Measurements from ENCODE around the gene MRPS12. TPM values are rescaled to one million over a fixed set of nuclear protein-coding genes. Genes with fewer than 3 reads are reported as not detected.
A peak's percentile ranks its signal among the peaks of the same experiment; 100 is the strongest.

MRPS12 gene
- total and polyA plus RNA-seq, 9 of the 15 experiments (the other 6 are each of a cell fraction or from before 2014, with no cell fraction given), result 8.1 to 174 (median 52.0) TPM

- TF ChIP-seq MGA (IDR thresholded peaks at IDR 0.05) (peak; percentile 51), MXD1 (CRISPR knock-in tag; IDR thresholded peaks at IDR 0.05; ENCODE audit: borderline replicate concordance, poor library complexity, severe bottlenecking) (no peak), ZBTB34 (CRISPR knock-in tag; IDR thresholded peaks at IDR 0.05) (no peak), ZNF77 (CRISPR knock-in tag; IDR thresholded peaks at IDR 0.05) (no peak), ARID4B (CRISPR knock-in tag; IDR thresholded peaks at IDR 0.05) (no peak), TARDBP (IDR thresholded peaks at IDR 0.05) (no peak), ZBTB1 (CRISPR knock-in tag; IDR thresholded peaks at IDR 0.05; ENCODE audit: borderline replicate concordance, low read depth) (no peak)
Observed at GRCh38 chr19:38930776-38931520, at the start of gene MRPS12 (continued).
